ENCODE results near the gene OR11H12. TPM values are rescaled to one million over a fixed set of nuclear protein-coding genes. Genes with fewer than 3 reads are reported as not detected.

Gene OR11H12, protein sequence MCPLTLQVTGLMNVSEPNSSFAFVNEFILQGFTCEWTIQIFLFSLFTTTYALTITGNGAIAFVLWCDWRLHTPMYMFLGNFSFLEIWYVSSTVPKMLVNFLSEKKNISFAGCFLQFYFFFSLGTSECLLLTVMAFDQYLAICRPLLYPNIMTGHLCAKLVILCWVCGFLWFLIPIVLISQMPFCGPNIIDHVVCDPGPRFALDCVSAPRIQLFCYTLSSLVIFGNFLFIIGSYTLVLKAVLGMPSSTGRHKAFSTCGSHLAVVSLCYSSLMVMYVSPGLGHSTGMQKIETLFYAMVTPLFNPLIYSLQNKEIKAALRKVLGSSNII
- total RNA-seq = not detected in 2 replicates

DNA sequence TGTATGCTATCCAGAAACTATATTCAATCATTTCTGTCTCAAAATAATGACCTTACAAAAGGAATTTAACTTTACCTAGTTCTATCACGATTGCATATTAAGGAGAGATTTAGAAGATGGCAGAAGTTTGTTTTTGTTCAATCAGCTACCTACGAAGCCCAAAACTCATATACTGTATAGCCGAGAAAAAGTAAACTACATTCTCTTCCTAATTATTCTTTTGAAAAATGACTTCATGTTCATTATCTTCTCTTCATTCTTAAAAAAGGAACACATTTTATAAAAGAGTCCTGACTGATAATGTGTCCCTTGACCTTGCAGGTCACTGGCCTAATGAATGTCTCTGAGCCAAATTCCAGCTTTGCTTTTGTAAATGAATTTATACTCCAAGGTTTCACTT is at the start of gene OR11H12:
TSS of gene OR11H12 (plus strand) at position 301 of the 400 bp plus-strand sequence. CDS start at position 301, 0 bp downstream.

Small RNA genes within 50 kb of the gene (small RNA-seq; reads per million reads assigned to genes)
- gene CR383656.6 (not detected), gene CR383656.7 (not detected), gene CR383656.9 (not detected)

All from articular chondrocyte of knee joint (primary cell).